GM10847 (cell line): ENCODE results near the gene RAB20.

Experiments
- POLR2A ChIP-seq: IDR thresholded peaks from 2 replicates; pipeline ENCODE4 v1.6.1; 2011; ENCODE audit not compliant: insufficient read length; ENCODE audit errors: extremely low read depth

RAB20 gene

GRCh38 chr13:110581506-110582185 lies 20.1 kb upstream of the RAB20 start:
- TF ChIP-seq POLR2A, result no peak

GRCh38 chr13:110580800-110581199 lies 19.3 kb upstream of the RAB20 start:
- TF ChIP-seq POLR2A, result no peak

- TF ChIP-seq POLR2A, result no peak
Observed at GRCh38 chr13:110578363-110578762, 16.8 kb upstream of the RAB20 start.

DNA sequence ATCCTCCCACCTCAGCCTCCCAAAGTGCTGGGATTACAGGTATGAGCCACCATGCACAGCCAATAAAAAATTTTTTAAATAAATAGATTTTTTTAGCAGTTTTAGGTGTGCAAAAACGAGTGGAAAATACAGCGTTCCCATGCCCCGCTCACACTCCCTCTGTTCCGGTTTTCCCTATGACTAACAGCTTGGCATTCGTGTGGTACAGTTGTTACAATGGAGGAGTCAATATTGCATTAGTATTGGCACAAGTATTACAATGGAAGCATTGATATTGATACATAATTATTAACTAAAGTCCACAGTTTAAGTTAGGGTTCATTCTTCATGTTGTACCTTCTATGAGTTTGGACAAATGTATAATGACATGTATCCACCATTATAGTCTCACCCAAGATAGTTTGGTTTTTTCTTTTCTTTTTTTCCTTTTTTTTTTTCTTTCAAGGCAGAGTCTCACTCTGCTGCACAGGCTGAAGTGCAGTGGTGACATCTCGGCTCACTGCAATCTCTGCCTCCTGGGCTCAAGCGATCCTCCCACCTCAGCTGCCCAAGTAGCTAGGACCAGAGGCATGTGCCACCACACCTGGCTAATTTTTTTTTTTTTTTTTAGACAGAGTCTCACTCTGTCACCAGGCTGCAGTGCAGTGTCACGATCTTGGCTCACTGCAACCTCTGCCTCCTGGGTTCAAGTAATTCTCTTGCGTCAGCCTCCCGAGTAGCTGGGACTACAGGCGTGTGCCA lies 15.4 kb upstream of the RAB20 start:
- no peak for TF ChIP-seq POLR2A

DNA sequence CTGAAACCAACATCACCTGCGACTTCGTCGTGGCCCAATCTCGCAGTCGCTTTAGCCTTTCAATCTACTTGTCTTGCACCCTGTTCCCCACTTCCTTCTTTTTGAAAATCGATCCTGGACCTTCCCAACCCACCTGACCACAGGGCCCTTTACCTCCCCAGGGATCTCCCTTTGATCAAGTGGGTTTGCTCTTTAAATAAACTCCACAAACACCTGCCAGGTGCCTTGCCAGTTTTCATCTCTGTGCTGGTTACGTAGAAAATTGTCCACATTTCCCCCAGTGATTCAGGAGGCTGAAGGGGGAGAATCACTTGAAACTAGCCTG lies 14.5 kb upstream of the RAB20 start:
- no peak for TF ChIP-seq POLR2A

DNA sequence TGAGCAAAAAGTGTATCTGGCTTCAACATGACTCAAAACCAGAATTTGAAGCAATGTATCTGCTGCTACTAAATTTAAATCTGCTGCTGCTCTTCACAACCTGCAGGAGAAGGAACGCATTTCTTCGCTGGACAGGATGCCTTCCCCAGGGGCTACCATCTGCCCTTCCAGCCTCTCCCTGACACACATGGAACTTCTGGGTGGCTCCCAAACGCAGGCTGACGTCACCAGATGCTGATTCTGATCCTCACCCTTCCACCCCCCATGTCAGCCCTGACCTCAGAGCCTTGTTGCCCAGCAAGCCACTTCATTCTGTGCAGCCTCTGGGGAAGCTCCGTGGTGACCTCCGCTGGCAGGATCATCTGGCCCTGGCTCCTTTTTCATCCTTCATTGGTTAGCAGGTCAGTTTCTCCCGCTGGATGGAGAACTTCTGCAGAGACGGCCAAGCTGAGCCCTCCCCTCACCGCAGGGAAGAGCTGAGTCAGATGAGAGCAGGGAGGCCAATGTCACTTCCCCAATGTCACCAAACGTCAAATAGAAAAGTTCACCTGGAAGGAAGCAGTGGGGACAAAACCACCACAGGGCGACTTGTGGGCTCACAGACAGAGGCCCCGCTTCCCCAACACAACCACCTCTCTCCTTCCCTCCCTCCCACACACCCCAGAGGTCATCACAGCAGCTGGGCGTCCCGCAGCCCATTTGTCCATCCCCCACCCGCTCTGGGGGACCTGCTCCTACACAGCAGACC lies 14.0 kb upstream of the RAB20 start:
- TF ChIP-seq POLR2A, result no peak

DNA sequence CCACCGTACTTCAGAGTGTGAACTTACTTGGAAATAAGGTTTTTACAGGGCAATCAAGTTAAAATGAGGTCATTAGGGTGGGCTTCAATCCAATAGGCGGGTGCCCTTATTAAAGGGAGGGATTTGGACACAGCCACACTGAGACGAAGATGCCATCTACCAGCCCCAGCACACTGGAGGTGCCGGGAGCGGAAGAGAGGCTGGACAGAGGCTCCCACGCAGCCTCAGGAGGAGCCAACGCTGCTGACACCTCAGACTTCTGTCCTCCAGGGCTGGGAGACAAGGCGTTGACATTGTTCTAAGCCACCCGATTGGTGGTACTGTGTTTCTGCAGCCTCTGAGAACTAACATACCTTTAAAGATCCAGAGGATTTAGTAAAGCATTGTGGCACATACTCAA lies 12.6 kb upstream of the RAB20 start:
- TF ChIP-seq POLR2A, result no peak

DNA sequence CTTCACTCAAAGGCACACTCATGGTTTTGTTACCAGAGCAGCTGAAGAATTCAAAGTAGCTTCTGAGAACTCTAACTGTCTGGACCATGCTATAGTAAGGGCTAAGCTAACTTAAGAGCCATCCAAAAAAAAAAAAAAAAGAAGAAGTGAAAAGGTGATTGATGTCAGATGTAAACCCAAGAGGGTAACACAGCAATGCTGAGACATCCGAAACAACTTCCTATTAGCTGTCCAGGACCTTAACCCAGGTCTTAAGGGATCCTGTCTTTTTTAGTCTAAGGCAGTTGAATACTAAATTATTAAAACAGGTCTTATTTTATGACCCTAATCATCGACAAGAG lies 11.2 kb upstream of the RAB20 start:
- no peak for TF ChIP-seq POLR2A

DNA sequence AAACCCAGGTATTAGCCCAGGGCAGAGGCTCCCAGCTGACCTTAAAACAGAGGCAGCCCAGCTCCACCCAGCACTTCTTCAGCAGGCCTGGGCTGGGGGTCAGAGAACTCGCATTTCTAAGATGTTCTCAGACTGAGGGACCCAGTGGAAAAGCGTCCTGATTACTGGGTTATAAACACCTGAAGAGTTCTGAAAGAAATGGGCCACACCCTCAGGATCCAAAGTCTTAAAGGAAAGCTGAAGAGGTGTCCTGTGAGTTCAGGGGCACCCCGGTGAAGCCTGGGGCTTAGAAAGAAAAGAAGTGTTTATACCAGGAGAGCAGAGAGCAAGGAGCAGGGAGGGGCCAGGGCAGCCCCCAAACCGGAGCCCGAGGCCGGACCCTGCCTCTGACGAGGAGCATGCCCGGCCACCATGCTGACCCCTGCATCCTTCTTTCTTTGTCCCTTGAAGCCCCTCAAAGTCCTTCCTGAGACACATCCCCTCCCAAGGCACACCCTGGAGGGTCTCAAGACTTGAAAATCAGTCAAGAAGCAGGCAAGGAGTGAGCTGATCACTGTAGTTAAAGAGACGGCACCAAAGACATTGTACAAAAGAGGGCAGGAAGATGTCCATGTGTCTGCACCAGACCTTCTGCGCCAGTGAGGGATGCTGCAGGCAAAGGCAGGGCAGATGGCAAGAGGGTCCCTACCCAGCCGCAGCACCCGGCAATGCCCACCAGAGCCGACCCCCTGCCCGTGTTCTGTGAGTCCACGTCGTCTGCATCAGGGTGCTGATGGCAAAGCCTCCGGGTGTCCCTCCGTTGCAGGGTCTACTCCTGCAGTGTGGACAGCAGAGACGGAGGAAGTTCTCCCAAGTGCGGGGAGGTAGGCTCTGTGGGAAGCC lies 10.6 kb upstream of the RAB20 start:
- TF ChIP-seq POLR2A, result no peak

DNA sequence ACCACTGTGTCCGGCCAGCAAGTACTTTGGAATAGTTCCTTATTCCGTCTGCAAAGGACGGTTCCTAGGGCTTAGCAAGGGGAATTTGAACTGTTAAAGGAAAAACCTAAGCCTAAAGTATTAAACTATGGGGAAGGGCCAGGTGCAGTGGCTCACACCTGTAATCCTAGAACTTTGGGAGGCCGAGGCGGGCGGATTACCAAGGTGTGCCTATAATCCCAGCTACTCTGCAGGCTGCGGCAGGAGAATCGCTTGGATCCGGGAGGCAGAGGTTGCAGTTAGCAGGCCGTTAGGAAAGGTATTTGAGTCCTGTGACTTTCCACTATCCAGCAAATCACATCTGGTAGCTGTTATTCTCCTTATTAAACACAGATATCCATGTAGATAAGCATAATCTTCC lies 9.4 kb upstream of the RAB20 start:
- TF ChIP-seq POLR2A, result no peak

GRCh38 chr13:110568612-110569011 lies 7.1 kb upstream of the RAB20 start:
- TF ChIP-seq POLR2A, result no peak

GRCh38 chr13:110566171-110566570 lies 4.6 kb upstream of the RAB20 start:
- TF ChIP-seq POLR2A, result no peak

DNA sequence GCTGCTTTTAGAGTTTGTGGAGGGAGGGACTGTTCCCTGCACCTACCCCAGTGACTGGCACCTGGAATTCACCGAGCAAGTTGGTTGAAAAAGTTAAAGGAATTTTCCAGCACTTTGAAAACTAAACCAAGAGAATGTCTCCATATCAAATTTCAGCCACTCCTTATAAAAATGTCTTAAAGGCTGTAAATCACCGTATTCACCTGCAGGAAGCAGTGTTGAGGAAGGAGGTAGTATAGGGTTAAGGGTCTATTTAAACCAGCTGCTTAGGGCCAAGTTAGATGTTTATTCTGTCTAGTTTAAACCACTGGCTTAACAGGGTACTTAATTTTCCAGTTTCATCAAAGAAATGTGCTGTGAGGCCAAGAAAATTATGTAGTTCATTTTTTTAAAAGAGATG lies 3.8 kb upstream of the RAB20 start:
- TF ChIP-seq POLR2A, result no peak

- no peak for TF ChIP-seq POLR2A
Observed at GRCh38 chr13:110564472-110564985, 3.0 kb upstream of the RAB20 start.

- TF ChIP-seq POLR2A, result no peak
Observed at GRCh38 chr13:110563463-110563774, 1.9 kb upstream of the RAB20 start.
